ENCODE results near the gene CDKAL1.

- TF ChIP-seq CTCF (IDR thresholded peaks at IDR 0.05), result no peak
- no peak for TF ChIP-seq EZH2 (IDR thresholded peaks at IDR 0.05)
These were observed 358.1 kb downstream of the CDKAL1 start for GRCh38 chr6:20892365-20892764.

Measured in neural progenitor cell (in vitro differentiated cells).